K562 (cell line): ENCODE results near the gene ID1. TPM values are rescaled to one million over a fixed set of nuclear protein-coding genes. Genes with fewer than 3 reads are reported as not detected.

Experiments used
- BRD9 ChIP-seq: fragments of 450-650 bp; IDR thresholded peaks from 2 replicates; pipeline ENCODE4 v1.6.1; 2018; ENCODE audit warnings: low read depth; ENCODE audit not compliant: partially characterized antibody
- CBFA2T2 ChIP-seq: fragments of 450-650 bp; conservative IDR thresholded peaks from 2 replicates; pipeline ENCODE4 v1.6.1; 2017; ENCODE audit warnings: mild to moderate bottlenecking
- E2F3 ChIP-seq: fragments of 250-450 bp; sonication (Bioruptor Pico); IDR thresholded peaks from 2 replicates; pipeline ENCODE4 v1.4.0; 2020; ENCODE audit warnings: mild to moderate bottlenecking
- FOXA3 ChIP-seq, 2 experiments: fragments of 450-650 bp in 1 of 2; sonication (generic) in 1 of 2; formaldehyde crosslinking; IDR thresholded peaks in 1 of 2; conservative IDR thresholded peaks in 1 of 2; 2 replicates each; pipeline versions ENCODE4 v1.4.0 to v1.8.0; 2020 to 2022; ENCODE audit warnings: mild to moderate bottlenecking in 2 of 2, missing genetic modification reagents in 1 of 2
- FOXP4 ChIP-seq: sonication (generic); formaldehyde crosslinking; IDR thresholded peaks from 2 replicates; pipeline ENCODE4 v1.8.0; 2022; ENCODE audit warnings: mild to moderate bottlenecking, missing genetic modification reagents, borderline replicate concordance
- GATAD2B ChIP-seq: fragments of 450-650 bp; IDR thresholded peaks from 2 replicates; pipeline ENCODE4 v1.6.1; 2017; ENCODE audit warnings: mild to moderate bottlenecking, borderline replicate concordance
- HDAC3 ChIP-seq: fragments of 450-650 bp; IDR thresholded peaks from 2 replicates; pipeline ENCODE4 v1.6.1; 2018; ENCODE audit warnings: borderline replicate concordance, mild to moderate bottlenecking, moderate library complexity; ENCODE audit not compliant: partially characterized antibody
- HOXB6 ChIP-seq: fragments of 250-450 bp; sonication (Bioruptor Pico); IDR thresholded peaks from 2 replicates; pipeline ENCODE4 v1.5.1; 2022; ENCODE audit warnings: mild to moderate bottlenecking, borderline replicate concordance
- HSF4 ChIP-seq: fragments of 250-450 bp; sonication (Bioruptor Pico); IDR thresholded peaks from 2 replicates; pipeline ENCODE4 v2.1.2; 2022; ENCODE audit warnings: mild to moderate bottlenecking, moderate library complexity, borderline replicate concordance
- KAT7 ChIP-seq: sonication (generic); formaldehyde crosslinking; IDR thresholded peaks from 2 replicates; pipeline ENCODE4 v1.8.0; 2022; ENCODE audit warnings: missing genetic modification reagents, mild to moderate bottlenecking, borderline replicate concordance
- MBD2 ChIP-seq: sonication (generic); IDR thresholded peaks from 2 replicates; pipeline ENCODE4 v1.6.1; 2016; ENCODE audit warnings: low read depth, borderline replicate concordance
- NFIX ChIP-seq: fragments of 250-450 bp; sonication (Bioruptor Pico); IDR thresholded peaks from 2 replicates; pipeline ENCODE4 v1.4.0; 2020; ENCODE audit warnings: low read depth, mild to moderate bottlenecking, moderate library complexity
- NONO ChIP-seq, 2 experiments: fragments of 200-400 bp in 1 of 2; fragments of 450-650 bp in 1 of 2; formaldehyde crosslinking in 1 of 2; IDR thresholded peaks; 2 replicates each; pipeline ENCODE4 v1.6.1; 2017; ENCODE audit warnings: low read depth in 2 of 2, mild to moderate bottlenecking in 2 of 2, moderate library complexity in 2 of 2, low read length in 1 of 2
- SMARCE1 ChIP-seq: fragments of 450-650 bp; IDR thresholded peaks from 2 replicates; pipeline ENCODE4 v1.7.1; 2016; ENCODE audit warnings: mild to moderate bottlenecking
- TBL1XR1 ChIP-seq, 2 experiments: IDR thresholded peaks; 2 replicates each; pipeline ENCODE4 v1.6.1; 2012; ENCODE audit warnings: improper control_type of control experiment in 2 of 2, low read length in 2 of 2, mild to moderate bottlenecking in 1 of 2
- TCF3 ChIP-seq: sonication (generic); formaldehyde crosslinking; IDR thresholded peaks from 2 replicates; pipeline ENCODE4 v1.4.0; 2020; ENCODE audit warnings: mild to moderate bottlenecking, missing genetic modification reagents
- TRIM24 ChIP-seq, 2 experiments: fragments of 450-650 bp; IDR thresholded peaks; 2 replicates each; pipeline ENCODE4 v1.6.1; 2016
- VEZF1 ChIP-seq: fragments of 200-800 bp; sonication (Bioruptor generic); IDR thresholded peaks from 2 replicates; pipeline ENCODE4 v1.6.1; 2017; ENCODE audit warnings: missing genetic modification characterization, missing compliant biosample characterization
- ZBTB7A ChIP-seq: IDR thresholded peaks from 2 replicates; pipeline ENCODE4 v1.6.1; 2011; ENCODE audit warnings: low read depth, mild to moderate bottlenecking, low read length, moderate library complexity, borderline replicate concordance; ENCODE audit not compliant: control insufficient read depth
- polyA plus RNA-seq, 8 experiments: library from polyadenylated mRNA; depleted of rRNA in 4 of 8; stranded (reverse) in 5 of 8; unstranded in 3 of 8; fragments of >200 nt; fragmentation: Nextera tagmentation in 2 of 8; fragmentation: Illumina TruSeq in 1 of 8; extraction: Ambion mirVana in 2 of 8; extraction: Trizol in 1 of 8; gene quantifications; 2 replicates each; pipeline versions ENCODE4 v1.2.1 to v1.2.3, GENCODE V29; 2011 to 2014; ENCODE audit warnings: inconsistent platforms in 1 of 8, missing spikeins in 1 of 8
- total RNA-seq, 7 experiments: library from RNA; depleted of rRNA in 6 of 7; stranded (reverse); fragments of >200 nt in 6 of 7; fragmentation: Illumina TruSeq in 2 of 7; extraction: Trizol in 2 of 7; gene quantifications; 2 replicates each; pipeline versions ENCODE4 v1.2.1 to v1.2.3, GENCODE V29; 2011 to 2021; ENCODE audit warnings: low replicate concordance in 1 of 7

The ID1 gene
- total and polyA plus RNA-seq, 9 of the 15 experiments (the other 6 are each of a cell fraction or from before 2014, with no cell fraction given), result 1.4 to 358 (median 65.0) TPM

GRCh38 chr20:31606804-31607639 is 1.9 kb downstream of the ID1 start (continued):
- TF ChIP-seq NFIX (no peak), TRIM24 (IDR thresholded peaks at IDR 0.05) (peak; percentile 81 to 86), FOXP4 (CRISPR knock-in tag) (no peak), BRD9 (peak; percentile 41), NONO (IDR thresholded peaks at IDR 0.05; ENCODE audit: low read depth in 2 of 2, low read length in 1 of 2) (peak in 1 of 2 experiments; percentile 50; a peak in 1 of 4 replicates), CBFA2T2 (peak; percentile 92), HDAC3 (peak; percentile 80), HOXB6 (no peak), E2F3 (CRISPR knock-in tag) (no peak), TBL1XR1 (IDR thresholded peaks at IDR 0.05; ENCODE audit: low read length in 2 of 2) (peak; percentile 83 to 89), TCF3 (CRISPR knock-in tag) (peak; percentile 90), KAT7 (CRISPR knock-in tag) (peak; percentile 86; the same call in 1 of the 2 replicates), ZBTB7A (peak; percentile 73; the same call in 1 of the 2 replicates), HSF4 (CRISPR knock-in tag) (no peak), MBD2 (peak; percentile 74), FOXA3 (CRISPR knock-in tag; conservative IDR thresholded peaks at IDR 0.05 in 1 of 2, IDR thresholded peaks at IDR 0.05 in 1 of 2) (peak in 1 of 2 experiments; percentile 10; a peak in 1 of 4 replicates), SMARCE1 (peak; percentile 68; the same call in 1 of the 2 replicates), VEZF1 (peak; percentile 72), GATAD2B (peak; percentile 35; the same call in 1 of the 2 replicates)
